CD4-positive, alpha-beta T cell treated with Interleukin-21 for 1 hour (primary cell): Measurements from ENCODE around the gene DHRS3.
A peak's percentile ranks its signal among the peaks of the same experiment; 100 is the strongest.

Experiments
- DNase-seq: peaks from one replicate; pipeline ENCODE4 v3.0.0-alpha.2; 2020

The DHRS3 gene

DNA sequence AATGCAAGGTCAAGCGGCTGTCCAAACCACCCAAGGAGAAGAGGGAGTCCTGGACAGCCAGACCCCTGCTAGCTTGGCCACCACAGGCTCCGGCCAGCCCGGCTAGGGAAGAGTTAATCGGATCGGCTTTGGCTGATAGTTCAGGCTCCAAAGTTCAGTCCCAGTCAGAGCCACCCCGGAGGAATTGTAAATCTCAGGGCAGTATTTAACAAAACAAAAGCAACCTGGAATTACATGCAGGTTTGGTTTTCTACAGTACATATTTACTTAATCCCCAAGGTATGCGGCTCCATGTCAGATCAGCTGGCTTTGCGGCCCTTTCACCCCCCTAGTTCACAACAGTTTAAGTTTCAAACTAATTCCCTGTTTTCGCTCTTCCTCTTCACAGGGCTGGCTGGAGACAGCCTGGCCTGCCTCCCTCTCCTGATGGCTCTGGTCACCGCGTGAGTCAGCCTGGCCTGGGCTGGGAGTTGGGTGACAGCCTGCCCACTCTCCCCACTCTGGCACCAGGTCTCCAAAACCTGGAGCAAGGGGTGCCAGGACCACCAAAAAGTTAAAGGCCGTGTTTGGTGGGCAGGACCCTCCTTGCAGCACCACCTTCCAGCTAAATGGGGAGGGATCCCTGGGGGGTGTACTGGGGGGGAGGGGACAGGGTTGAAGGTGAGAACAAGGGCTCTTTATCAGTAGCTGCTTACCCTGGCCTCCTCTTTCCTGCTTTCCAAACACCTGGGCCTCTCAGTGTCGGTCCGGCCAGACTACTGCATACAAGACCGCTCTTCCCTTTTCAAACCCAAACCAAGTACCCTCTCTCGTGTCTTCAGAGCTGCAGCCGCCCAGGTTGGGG lies 1.9 kb downstream of the DHRS3 start:
- DNase-seq, result no peak

DNA sequence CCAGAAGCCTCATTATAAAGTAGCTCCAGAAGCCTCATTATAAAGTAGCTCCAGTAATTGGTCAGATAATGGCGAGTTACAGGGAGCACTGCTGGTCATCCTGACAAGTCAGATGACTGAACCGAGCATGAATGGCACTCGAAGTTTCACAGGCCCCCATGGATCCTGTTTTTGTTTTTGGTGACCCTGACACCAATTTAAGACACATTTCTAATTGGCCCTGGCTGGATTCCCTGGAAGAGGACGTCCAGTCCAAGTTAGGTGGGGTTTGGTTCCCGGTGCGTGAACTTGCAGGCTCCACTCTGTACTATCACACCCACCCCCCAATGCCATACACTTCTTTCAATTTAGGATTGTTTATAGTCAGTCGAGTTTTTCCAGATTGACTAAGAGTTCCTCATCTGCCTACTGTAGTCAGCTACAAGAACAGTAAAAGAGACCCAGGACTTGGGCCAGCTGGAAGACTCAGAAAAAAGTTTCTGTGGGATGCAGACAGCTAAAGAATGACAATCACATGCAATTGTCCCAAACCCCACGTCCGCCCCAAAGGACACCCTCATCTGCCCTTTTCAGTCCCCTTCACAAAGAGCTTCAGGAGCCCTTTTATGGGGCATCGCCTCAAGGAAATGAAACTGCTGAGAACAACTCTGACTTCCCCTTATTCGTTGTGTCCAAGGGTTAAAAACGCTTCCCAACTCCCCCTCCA lies 2.7 kb downstream of the DHRS3 start:
- no peak for DNase-seq

DNA sequence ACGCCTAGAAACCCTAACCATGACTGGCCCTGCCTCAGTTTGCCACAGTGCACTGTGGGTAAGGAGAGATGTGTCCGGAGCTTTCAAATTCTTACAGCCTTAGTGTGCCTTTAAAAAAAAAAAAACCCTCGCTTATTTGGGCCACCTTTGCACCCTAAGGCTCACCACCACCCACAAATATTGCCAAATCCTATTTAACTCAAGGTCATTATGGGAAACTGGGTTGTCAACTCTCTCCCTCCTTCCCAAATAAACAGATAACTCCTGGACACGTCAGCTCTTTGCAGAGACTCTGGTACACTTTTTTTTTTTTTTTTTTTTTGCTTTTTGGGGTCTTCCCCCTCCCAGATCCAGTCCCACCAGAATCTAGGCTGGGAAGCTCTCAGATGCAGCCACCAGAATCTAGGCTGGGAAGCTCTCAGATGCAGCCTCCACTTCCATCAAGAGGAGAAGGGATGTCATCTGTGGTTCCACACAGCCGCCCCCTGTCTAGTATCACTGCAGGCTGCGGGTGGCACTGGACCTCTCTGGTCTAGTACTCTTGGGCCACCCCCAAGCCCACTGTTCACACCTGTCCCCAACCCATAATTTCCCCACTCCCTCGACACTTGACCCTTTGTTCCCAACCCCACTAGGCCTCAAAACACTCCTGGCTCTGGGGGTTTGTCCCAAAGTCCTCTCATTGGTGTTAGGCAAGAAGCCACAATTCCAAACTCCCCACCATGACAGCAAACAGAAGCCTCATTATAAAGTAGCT lies 3.4 kb downstream of the DHRS3 start:
- DNase-seq, result no peak

DNA sequence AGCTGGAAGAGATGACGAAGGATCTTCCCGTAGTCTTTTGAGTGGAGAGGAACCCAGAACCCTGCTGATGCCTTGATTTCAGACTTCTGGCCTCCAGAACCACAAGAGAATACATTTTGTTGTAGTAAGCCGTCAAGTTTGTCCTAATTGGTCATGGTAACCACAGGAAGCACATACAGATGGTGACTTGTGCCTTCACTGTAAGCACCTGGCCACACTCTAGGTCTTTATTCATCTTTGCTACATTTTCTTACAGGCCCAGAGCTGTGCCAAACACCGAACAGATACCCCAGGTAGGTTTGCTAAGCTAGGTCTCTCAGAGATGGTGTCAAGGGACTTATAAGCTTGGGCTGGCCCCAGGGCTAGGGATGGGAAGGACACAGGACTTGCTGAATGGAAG lies 4.8 kb downstream of the DHRS3 start:
- DNase-seq, result no peak

DNA sequence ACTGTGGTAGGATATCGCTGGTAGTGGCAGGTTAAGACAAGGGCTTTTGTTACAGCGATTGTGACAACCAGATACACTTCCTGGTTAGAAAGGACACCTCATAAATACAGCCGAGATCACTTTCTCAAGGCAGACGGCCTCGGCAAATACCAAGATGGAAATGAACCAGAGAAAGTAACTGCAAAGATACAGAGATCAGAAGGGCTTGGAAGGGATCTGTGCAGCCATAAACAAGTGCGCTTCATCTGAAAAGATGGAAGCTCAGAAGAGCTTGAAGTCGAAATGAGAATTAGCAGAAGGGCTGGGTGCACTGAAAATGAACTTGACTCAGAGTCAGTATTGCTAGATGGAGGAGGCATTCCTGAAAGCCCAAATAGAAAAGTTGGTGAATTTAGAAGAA lies 7.1 kb downstream of the DHRS3 start:
- no peak for DNase-seq

GRCh38 chr1:12610305-12610935 lies 7.6 kb downstream of the DHRS3 start:
- no peak for DNase-seq

DNA sequence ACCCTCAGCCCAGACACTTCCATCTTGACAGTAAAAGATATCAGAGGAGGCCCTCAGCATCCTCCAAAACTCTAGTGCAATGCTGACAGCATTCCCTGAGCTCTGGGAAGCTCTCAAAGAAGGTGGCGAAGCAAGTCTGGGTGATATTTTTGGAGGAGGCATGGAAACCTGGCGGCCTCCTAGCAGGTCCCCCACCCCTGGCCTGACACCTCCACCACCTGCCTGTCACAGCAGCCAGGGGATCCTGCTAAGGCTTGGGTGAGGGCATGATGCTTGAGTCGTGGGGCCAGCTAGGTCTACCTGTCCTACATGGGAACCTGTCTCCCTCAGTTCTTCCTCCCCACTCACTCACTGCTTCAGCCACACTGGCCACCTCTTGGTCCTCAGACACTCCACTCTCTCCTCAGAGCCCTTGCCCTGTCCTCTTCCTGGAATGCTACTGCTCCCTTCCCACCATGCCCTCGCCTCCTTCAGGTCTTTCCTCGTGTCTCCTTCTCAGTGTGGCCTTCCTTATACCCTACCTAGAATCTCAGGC lies 8.5 kb downstream of the DHRS3 start:
- no peak for DNase-seq

DNA sequence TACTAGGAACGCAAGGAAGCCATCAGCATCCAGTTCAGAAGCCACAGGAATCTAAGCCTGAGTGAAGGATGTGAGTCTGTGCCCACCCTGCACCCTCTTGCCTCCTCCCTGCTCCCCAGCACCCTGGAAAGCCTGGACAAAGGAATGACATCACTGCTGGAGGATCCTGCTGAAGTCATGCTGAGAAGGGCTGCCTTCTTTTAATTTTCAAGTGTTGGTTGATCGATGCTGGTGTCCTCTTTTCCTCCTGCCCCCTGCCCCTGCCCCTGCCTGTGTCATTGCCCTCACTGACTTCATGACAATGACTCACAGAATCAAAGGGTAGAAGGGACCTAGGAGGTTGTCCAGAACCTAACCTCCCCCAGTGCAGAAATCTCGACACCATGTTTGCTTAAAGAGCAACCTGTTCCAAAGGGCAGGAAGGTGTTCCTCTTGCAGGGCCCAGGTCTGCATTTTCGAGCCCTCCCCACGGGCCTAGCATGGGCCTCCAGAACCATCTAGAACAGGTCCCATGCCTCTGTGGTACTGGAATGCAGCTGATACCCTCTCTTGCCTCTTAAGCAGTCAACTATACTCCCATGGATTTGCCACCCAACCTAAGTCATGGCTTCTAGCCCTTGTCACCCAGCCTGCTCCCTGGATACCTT lies 9.6 kb downstream of the DHRS3 start:
- DNase-seq, result no peak

- no peak for DNase-seq
Observed at GRCh38 chr1:12607263-12607662, 10.7 kb downstream of the DHRS3 start.

DNA sequence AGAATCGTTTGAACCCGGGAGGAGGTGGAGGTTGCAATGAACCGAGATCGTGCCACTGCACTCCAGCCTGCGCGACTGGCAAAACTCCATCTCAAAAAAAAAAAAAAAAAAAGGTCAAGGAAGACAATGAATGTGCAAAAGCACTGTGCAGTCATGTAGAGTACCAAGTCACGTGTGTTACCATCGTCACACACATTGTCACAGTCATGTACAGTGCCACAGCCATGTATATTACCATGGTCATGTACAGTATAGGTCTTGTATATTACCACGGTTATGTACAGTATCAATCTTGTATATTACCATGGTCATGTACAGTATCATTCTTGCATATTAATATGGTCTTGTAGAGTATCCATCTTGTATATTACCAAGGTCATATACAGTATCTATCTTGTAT lies 13.0 kb downstream of the DHRS3 start:
- DNase-seq, result no peak

DNA sequence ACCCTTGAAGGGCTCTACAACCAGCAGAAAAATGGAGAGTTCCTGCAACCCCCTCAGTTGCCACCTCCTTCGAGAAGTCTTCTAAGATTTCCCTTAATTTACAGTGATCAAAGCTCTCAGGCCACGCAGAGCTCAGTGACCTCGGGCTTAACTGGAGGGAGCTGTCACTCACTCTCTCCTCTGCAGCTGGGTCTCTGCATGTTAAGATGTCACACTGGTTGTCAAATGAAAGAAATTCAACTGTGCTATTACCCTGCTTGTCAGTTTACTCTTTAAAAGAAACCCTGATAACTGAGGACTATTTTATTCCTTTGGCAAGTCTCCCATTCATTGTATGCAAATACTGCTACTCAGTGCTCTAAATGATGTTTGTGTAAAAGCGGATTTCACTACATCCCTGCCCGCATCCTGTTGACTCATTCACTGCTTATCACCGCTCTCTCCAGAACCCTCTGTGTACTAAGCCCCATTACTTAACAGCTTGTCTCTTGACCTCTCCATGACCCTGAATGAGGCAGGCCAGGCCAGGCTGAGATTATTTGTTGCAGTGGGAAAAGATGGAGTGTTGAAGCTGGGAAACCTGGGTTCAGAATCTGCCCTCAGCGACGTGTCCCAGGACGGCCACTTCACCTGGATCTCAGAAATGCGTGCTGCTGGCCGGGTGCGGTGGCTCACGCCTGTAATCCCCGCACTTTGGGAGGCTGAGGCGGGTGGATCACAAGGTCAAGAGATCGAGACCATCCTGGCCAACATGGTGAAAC lies 13.7 kb downstream of the DHRS3 start:
- peak; percentile 74 for DNase-seq

DNA sequence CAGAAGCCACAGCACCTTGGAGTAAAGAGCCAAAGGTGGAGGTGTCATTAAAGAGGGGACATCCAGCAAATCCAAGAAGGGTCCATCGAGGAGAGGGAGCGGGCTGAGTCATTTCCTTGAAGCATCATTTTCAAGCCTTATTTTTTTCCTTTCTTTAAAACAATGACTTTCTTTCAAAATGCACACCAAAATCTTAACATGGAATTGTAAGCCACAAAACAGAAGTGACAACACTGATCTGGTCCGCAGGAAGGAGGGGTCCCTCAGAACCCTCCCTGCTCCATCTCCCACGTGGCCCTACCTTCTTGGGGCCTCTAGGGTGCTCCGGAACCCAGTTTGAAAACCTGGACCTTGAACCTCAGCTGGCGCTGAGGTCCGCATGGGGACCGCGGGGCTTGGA lies 14.8 kb downstream of the DHRS3 start:
- no peak for DNase-seq

- no peak for DNase-seq
Observed at GRCh38 chr1:12602659-12603024, 15.4 kb downstream of the DHRS3 start.

- DNase-seq, result no peak
Observed at GRCh38 chr1:12601700-12602658, 16.0 kb downstream of the DHRS3 start.

DNA sequence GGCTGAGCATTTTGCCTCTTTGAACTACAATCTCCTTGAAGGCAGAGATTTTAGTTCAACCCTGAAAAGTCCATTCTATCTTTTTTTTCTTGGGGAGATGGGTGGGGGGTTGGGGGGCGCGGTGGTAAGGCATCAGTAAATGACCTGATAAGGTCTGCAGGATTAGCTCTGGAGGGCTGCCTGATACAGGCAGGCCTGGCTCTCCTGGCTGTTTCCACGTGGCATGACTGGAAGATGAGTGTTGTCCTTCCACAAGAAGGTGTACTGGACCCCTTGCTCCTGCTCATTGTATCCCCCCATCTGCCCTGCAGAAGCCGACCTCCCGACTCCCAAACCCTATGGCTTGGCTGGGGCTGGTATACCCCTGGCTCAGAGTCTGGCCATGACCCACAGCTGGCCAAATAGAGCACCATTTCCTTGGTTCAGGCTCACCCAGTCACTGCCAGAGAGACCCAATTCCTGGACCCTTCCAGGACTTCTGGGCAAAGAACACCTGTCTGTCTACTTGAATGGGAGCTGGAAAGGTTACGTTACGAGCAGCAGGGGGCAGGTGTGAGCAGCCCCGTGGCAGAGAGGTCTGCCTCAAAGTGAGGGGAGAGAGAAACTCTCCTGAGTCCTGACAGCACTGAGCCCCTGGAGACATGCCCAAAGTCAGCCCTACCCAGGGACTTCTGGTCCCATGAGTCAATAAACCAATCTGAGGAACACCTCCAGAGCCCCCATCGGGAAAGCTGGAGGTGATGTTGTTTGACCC lies 17.0 kb downstream of the DHRS3 start:
- DNase-seq, result peak; percentile 71

DNA sequence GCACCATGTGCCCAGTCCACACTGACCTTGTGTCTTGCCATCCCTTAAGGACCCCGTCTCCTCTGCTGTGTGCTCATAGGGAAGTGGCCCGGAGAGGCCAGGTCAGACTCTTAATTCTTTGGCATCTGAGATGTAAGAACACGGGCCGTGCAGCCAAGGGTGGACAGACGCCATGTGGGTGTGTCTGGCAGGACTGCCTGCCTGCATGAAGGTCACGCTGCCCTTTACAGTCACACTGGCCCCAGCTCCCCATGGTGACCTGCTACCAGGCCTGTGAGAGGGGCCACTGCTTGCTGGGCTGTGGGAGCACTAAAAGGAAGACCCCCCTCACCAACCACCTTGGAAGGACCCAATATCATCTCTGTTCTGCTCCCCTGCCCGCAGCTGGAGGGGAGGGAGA lies 17.7 kb downstream of the DHRS3 start:
- no peak for DNase-seq

GRCh38 chr1:12599657-12600056 lies 18.4 kb downstream of the DHRS3 start:
- DNase-seq, result no peak

DNA sequence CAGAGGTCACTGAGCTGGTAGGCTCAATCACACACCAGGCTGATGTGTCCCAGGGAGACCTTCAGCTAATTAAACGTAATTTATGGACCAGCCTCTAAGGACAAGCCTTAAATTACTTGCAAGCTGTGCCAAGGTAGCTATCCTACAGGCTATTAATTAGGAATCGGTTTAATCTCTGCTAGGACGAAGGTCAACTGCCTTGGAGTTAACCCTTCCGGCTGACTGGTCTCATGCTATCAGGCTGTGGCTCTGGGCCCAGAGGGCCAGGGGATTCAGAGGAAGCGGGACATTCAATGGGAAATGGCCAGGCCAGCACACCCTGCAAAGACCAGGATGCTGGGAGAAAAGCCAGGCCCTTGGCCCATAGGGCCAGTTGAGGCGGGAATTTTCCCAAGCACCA lies 19.0 kb downstream of the DHRS3 start:
- no peak for DNase-seq

DNA sequence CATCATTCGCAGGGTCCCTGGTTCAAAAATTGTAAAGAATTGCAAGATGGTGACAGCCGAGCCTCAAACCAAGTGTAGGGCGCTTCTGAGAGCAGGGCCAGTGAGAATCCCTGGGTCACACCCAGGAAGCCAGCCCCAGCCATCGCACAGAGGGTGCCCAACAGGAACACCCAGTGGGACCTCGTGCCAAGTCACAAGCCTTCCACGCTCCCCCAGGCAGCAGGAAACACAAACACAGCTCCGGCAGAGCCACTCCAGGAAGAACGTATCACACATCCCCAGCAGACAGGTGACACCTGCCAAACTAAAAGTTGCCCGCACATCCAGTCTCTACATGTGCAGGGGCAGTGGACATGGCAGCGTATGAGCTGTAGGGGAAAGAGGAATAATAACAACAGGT lies 20.2 kb downstream of the DHRS3 start:
- no peak for DNase-seq
